ENCODE results near the gene NIBAN1. TPM values are rescaled to one million over a fixed set of nuclear protein-coding genes. Genes with fewer than 3 reads are reported as not detected.

The NIBAN1 gene
- total and polyA plus RNA-seq, 2 experiments from 2014 or later: 0.05 to 0.66 TPM

GRCh38 chr1:184953600-184954219 lies 20.6 kb downstream of the NIBAN1 start:
- Histone ChIP-seq H3K27ac (no peak overlapping the region), H3K27me3 (no peaks in the 10 kb centered on the region), H3K4me1 (ENCODE audit: low read depth) (no peaks in the 10 kb centered on the region), H3K4me3 (no peak overlapping the region), H3K9me3 (ENCODE audit: low read depth) (no peaks in the 10 kb centered on the region), H3K36me3 (no peaks in the 10 kb centered on the region)
- TF ChIP-seq CTCF (IDR thresholded peaks at IDR 0.05; ENCODE audit: low read depth, low read length): no peak
- peak in 1 of 2 donors; percentile 57 for DNase-seq (ENCODE audit: low read depth in 1 of 2, low spot score in 1 of 2)

GRCh38 chr1:184952428-184952827 lies 21.9 kb downstream of the NIBAN1 start:
- Histone ChIP-seq H3K36me3 (no peaks in the 10 kb centered on the region), H3K4me1 (ENCODE audit: low read depth) (no peaks in the 10 kb centered on the region), H3K27ac (no peak overlapping the region), H3K9me3 (ENCODE audit: low read depth) (no peaks in the 10 kb centered on the region), H3K4me3 (no peak overlapping the region), H3K27me3 (no peaks in the 10 kb centered on the region)
- TF ChIP-seq CTCF (IDR thresholded peaks at IDR 0.05; ENCODE audit: low read depth, low read length): no peak
- no peak for DNase-seq (ENCODE audit: low read depth in 1 of 2, low spot score in 1 of 2)

- Histone ChIP-seq H3K27ac (no peak overlapping the region), H3K9me3 (ENCODE audit: low read depth) (no peaks in the 10 kb centered on the region), H3K4me1 (ENCODE audit: low read depth) (no peaks in the 10 kb centered on the region), H3K36me3 (no peaks in the 10 kb centered on the region), H3K4me3 (no peak overlapping the region), H3K27me3 (no peaks in the 10 kb centered on the region)
- no peak for DNase-seq (ENCODE audit: low read depth in 1 of 2, low spot score in 1 of 2)
- TF ChIP-seq CTCF (IDR thresholded peaks at IDR 0.05; ENCODE audit: low read depth, low read length): no peak
These were observed 22.5 kb downstream of the NIBAN1 start for GRCh38 chr1:184951788-184952187.

- DNase-seq (ENCODE audit: low read depth in 1 of 2, low spot score in 1 of 2): no peak
- no peak overlapping the region for H3K4me3 ChIP-seq
These were observed 23.4 kb downstream of the NIBAN1 start for GRCh38 chr1:184950906-184951305.

GRCh38 chr1:184950227-184950626 lies 24.1 kb downstream of the NIBAN1 start:
- H3K4me1 ChIP-seq (ENCODE audit: low read depth): no peaks in the 10 kb centered on the region
- DNase-seq (ENCODE audit: low read depth in 1 of 2, low spot score in 1 of 2): no peak
- TF ChIP-seq CTCF (IDR thresholded peaks at IDR 0.05; ENCODE audit: low read depth, low read length): no peak
- H3K27me3 ChIP-seq: no peaks in the 10 kb centered on the region
- no peak overlapping the region for H3K27ac ChIP-seq
- H3K36me3 ChIP-seq: no peaks in the 10 kb centered on the region
- H3K4me3 ChIP-seq: no peak overlapping the region
- H3K9me3 ChIP-seq (ENCODE audit: low read depth): no peaks in the 10 kb centered on the region

More at GRCh38 chr1:184950906-184951305, 23.4 kb downstream of the NIBAN1 start:
- Histone ChIP-seq H3K27ac (no peak overlapping the region), H3K36me3 (no peaks in the 10 kb centered on the region), H3K27me3 (no peaks in the 10 kb centered on the region), H3K4me1 (ENCODE audit: low read depth) (no peaks in the 10 kb centered on the region), H3K9me3 (ENCODE audit: low read depth) (no peaks in the 10 kb centered on the region)
- TF ChIP-seq CTCF (IDR thresholded peaks at IDR 0.05; ENCODE audit: low read depth, low read length): no peak

Data from cardiac muscle cell (in vitro differentiated cells and primary cell).